ENCODE results near the gene ARAP3. TPM values are rescaled to one million over a fixed set of nuclear protein-coding genes. Genes with fewer than 3 reads are reported as not detected.

ARAP3 gene
- polyA plus RNA-seq, 1 donor from 2014 or later: 1.4 TPM

GRCh38 chr5:141711687-141712086, 29.7 kb upstream of the ARAP3 start:
- Histone ChIP-seq H3K27ac (ENCODE audit: low read length) (peak overlapping the region; percentile 94), H3K36me3 (ENCODE audit: insufficient read depth, low read length) (no peaks in the 10 kb centered on the region), H4K20me1 (ENCODE audit: insufficient read depth) (no peaks in the 10 kb centered on the region), H3K79me2 (replicated peaks; ENCODE audit: insufficient read depth, low read length) (no peaks in the 10 kb centered on the region), H3K9me3 (ENCODE audit: low read length) (no peaks in the 10 kb centered on the region), H3K4me3 (ENCODE audit: low read length) (no peak overlapping the region), H2AFZ (ENCODE audit: low read depth, low read length) (no peak overlapping the region), H3K9me2 (ENCODE audit: insufficient read depth, low read length) (no peaks in the 10 kb centered on the region), H3K27me3 (ENCODE audit: insufficient read depth, low read depth, low read length) (no peaks in the 10 kb centered on the region), H3K9ac (ENCODE audit: low read length) (peak overlapping the region; percentile 62), H3F3A (ENCODE audit: insufficient read depth, low read length, poor library complexity, severe bottlenecking) (no peaks in the 10 kb centered on the region), H3K4me2 (ENCODE audit: low read length) (no peak overlapping the region)
- TF ChIP-seq, protein P1, sequence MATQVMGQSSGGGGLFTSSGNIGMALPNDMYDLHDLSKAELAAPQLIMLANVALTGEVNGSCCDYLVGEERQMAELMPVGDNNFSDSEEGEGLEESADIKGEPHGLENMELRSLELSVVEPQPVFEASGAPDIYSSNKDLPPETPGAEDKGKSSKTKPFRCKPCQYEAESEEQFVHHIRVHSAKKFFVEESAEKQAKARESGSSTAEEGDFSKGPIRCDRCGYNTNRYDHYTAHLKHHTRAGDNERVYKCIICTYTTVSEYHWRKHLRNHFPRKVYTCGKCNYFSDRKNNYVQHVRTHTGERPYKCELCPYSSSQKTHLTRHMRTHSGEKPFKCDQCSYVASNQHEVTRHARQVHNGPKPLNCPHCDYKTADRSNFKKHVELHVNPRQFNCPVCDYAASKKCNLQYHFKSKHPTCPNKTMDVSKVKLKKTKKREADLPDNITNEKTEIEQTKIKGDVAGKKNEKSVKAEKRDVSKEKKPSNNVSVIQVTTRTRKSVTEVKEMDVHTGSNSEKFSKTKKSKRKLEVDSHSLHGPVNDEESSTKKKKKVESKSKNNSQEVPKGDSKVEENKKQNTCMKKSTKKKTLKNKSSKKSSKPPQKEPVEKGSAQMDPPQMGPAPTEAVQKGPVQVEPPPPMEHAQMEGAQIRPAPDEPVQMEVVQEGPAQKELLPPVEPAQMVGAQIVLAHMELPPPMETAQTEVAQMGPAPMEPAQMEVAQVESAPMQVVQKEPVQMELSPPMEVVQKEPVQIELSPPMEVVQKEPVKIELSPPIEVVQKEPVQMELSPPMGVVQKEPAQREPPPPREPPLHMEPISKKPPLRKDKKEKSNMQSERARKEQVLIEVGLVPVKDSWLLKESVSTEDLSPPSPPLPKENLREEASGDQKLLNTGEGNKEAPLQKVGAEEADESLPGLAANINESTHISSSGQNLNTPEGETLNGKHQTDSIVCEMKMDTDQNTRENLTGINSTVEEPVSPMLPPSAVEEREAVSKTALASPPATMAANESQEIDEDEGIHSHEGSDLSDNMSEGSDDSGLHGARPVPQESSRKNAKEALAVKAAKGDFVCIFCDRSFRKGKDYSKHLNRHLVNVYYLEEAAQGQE (IDR thresholded peaks at IDR 0.05; ENCODE audit: borderline replicate concordance): no peak
- TF ChIP-seq, protein P2, sequence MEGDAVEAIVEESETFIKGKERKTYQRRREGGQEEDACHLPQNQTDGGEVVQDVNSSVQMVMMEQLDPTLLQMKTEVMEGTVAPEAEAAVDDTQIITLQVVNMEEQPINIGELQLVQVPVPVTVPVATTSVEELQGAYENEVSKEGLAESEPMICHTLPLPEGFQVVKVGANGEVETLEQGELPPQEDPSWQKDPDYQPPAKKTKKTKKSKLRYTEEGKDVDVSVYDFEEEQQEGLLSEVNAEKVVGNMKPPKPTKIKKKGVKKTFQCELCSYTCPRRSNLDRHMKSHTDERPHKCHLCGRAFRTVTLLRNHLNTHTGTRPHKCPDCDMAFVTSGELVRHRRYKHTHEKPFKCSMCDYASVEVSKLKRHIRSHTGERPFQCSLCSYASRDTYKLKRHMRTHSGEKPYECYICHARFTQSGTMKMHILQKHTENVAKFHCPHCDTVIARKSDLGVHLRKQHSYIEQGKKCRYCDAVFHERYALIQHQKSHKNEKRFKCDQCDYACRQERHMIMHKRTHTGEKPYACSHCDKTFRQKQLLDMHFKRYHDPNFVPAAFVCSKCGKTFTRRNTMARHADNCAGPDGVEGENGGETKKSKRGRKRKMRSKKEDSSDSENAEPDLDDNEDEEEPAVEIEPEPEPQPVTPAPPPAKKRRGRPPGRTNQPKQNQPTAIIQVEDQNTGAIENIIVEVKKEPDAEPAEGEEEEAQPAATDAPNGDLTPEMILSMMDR (IDR thresholded peaks at IDR 0.05; ENCODE audit: poor library complexity, severe bottlenecking): no peak
- TF ChIP-seq EP300 (conservative IDR thresholded peaks at IDR 0.05; ENCODE audit: poor library complexity, severe bottlenecking) (no peak), RAD21 (conservative IDR thresholded peaks at IDR 0.05) (no peak)

DNA sequence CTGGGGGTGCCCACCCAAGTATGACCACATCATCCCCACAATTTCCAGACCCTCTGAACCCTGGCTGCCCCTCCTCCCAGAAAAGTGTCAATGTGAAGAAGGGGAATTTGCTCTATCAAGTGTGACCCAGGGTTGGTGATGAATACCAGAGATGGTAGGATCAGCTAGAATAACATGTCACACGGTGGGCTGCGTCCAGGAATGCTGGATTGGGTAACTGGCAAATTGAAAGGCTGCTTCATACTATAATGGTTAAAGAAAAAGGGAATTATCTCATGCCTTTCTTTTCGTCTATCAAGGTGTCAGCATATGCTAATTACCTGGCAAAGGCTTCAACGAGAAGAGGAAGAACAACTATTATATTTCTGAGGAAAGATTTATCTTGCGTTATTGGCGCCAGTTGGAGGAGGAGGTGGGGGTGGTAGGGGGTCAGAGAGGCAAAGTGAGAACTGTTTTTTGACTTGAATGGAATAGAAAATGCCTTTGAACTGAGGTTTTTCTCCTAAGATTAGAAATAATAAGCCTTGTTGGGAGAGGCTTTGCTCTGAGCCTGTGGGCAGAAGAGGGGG, 27.8 kb upstream of the ARAP3 start:
- no peaks in the 10 kb centered on the region for H3K79me2 ChIP-seq (replicated peaks; ENCODE audit: insufficient read depth, low read length)
- TF ChIP-seq, protein P1 (IDR thresholded peaks at IDR 0.05; ENCODE audit: borderline replicate concordance): peak; percentile 59
- TF ChIP-seq RAD21 (conservative IDR thresholded peaks at IDR 0.05) (peak; percentile 20), MXI1 (conservative IDR thresholded peaks at IDR 0.05; ENCODE audit: poor library complexity, severe bottlenecking) (peak; percentile 5), EZH2 (IDR thresholded peaks at IDR 0.05; ENCODE audit: borderline replicate concordance, insufficient read depth, low read length, poor library complexity, severe bottlenecking) (no peak), EP300 (conservative IDR thresholded peaks at IDR 0.05; ENCODE audit: poor library complexity, severe bottlenecking) (peak; percentile 72), TAF1 (IDR thresholded peaks at IDR 0.05; ENCODE audit: low read depth) (no peak), POLR2AphosphoS5 (IDR thresholded peaks at IDR 0.05) (peak; percentile 18), SMC3 (conservative IDR thresholded peaks at IDR 0.05; ENCODE audit: poor library complexity) (peak; percentile 22)
- TF ChIP-seq, protein P2 (IDR thresholded peaks at IDR 0.05; ENCODE audit: poor library complexity, severe bottlenecking): no peak
- H3F3A ChIP-seq (ENCODE audit: insufficient read depth, low read length, poor library complexity, severe bottlenecking): no peaks in the 10 kb centered on the region
- H4K20me1 ChIP-seq (ENCODE audit: insufficient read depth): no peaks in the 10 kb centered on the region
- H3K27ac ChIP-seq (ENCODE audit: low read length): peak overlapping the region; percentile 94
- H2AFZ ChIP-seq (ENCODE audit: low read depth, low read length): no peak overlapping the region
- H3K9ac ChIP-seq (ENCODE audit: low read length): peak overlapping the region; percentile 62
- H3K4me2 ChIP-seq (ENCODE audit: low read length): peak overlapping the region; percentile 32
- no peaks in the 10 kb centered on the region for H3K27me3 ChIP-seq (ENCODE audit: insufficient read depth, low read depth, low read length)
- no peaks in the 10 kb centered on the region for H3K9me3 ChIP-seq (ENCODE audit: low read length)
- H3K4me3 ChIP-seq (ENCODE audit: low read length): peak overlapping the region; percentile 40
- no peaks in the 10 kb centered on the region for H3K9me2 ChIP-seq (ENCODE audit: insufficient read depth, low read length)
- H3K36me3 ChIP-seq (ENCODE audit: insufficient read depth, low read length): no peaks in the 10 kb centered on the region
